Hepatocyte (in vitro differentiated cells): ENCODE results near the gene CES5A.

ENCODE experiments used
- EZH2 ChIP-seq: fragments of 200-600 bp; sonication (generic); IDR thresholded peaks from 2 replicates; pipeline ENCODE4 v1.6.1; 2016; ENCODE audit warnings: antibody characterized with exemption, mild to moderate bottlenecking, borderline replicate concordance
- EZH2phosphoT487 ChIP-seq: fragments of 200-600 bp; sonication (generic); IDR thresholded peaks from one replicate; pipeline ENCODE4 v1.6.1; 2018; ENCODE audit warnings: antibody characterized with exemption, mild to moderate bottlenecking, low read depth, moderate library complexity; ENCODE audit not compliant: unreplicated experiment, severe bottlenecking
- TF ChIP-seq, protein P1 (sequence below): fragments of 200-600 bp; sonication (generic); IDR thresholded peaks from 2 replicates; pipeline ENCODE4 v1.5.1; 2016; ENCODE audit warnings: antibody characterized with exemption, mild to moderate bottlenecking; ENCODE audit not compliant: poor library complexity

DNA sequence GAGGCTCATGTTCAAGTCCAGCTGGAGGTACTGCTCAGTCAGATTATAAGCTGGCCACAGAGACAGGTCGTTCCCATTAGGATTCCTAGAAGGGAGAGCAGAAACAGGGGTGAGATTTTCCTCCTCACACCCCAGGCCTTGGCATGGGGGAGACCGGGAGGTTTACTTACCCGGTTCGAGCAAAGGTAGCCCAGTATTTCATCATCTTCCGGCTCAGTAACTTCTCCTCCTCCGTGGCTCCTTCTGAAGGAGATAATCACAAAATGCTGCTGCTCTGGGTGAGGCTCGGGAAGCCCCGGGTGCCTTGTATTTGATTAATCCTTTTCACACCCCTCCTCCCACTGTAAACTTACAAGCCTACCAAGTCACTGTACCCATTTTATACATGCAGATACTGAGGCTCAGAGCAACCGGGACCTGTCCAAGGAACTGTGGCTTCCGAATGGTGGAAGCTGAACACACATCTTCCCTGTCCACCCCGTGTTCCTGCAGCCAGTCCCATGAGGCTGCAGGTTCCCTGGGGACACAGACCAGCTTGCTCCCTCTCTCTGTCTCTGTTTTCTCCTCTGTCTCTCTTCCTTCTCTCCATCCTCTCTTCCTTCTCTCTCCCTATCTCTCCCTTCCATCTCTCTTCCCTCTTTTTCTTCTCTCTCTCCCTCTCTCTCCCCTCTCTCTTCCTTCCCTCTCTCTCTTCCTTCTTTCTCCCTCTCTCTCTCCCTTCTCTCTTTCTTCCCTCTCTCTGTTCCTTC is 28.4 kb downstream of the CES5A start:
- TF ChIP-seq, protein P1, sequence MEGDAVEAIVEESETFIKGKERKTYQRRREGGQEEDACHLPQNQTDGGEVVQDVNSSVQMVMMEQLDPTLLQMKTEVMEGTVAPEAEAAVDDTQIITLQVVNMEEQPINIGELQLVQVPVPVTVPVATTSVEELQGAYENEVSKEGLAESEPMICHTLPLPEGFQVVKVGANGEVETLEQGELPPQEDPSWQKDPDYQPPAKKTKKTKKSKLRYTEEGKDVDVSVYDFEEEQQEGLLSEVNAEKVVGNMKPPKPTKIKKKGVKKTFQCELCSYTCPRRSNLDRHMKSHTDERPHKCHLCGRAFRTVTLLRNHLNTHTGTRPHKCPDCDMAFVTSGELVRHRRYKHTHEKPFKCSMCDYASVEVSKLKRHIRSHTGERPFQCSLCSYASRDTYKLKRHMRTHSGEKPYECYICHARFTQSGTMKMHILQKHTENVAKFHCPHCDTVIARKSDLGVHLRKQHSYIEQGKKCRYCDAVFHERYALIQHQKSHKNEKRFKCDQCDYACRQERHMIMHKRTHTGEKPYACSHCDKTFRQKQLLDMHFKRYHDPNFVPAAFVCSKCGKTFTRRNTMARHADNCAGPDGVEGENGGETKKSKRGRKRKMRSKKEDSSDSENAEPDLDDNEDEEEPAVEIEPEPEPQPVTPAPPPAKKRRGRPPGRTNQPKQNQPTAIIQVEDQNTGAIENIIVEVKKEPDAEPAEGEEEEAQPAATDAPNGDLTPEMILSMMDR = no peak
- TF ChIP-seq EZH2 (no peak), EZH2phosphoT487 (no peak)
